H9 (cell line): ENCODE results near the gene PRKRA. TPM values are rescaled to one million over a fixed set of nuclear protein-coding genes. Genes with fewer than 3 reads are reported as not detected.

Source experiments
- DNase-seq: peaks from one replicate; pipeline ENCODE4 v3.0.0-alpha.2; 2017
- H2AFZ ChIP-seq: one replicate; pipeline ENCODE4 v1.6.1; 2013; ENCODE audit warnings: mild to moderate bottlenecking, low read length, control low read depth, moderate library complexity
- H2AK5ac ChIP-seq: 2 replicates; pipeline ENCODE4 v1.6.1; 2013; ENCODE audit warnings: low read length, control low read depth, mixed read lengths; ENCODE audit not compliant: insufficient read length
- H2BK120ac ChIP-seq: one replicate; pipeline ENCODE4 v1.6.1; 2013; ENCODE audit warnings: low read depth, mild to moderate bottlenecking, low read length, control low read depth, inconsistent platforms; ENCODE audit not compliant: poor library complexity, severe bottlenecking
- H2BK12ac ChIP-seq: 2 replicates; pipeline ENCODE4 v1.6.1; 2013; ENCODE audit warnings: low read length, control low read depth, mixed read lengths, low read depth; ENCODE audit not compliant: insufficient read length
- H2BK15ac ChIP-seq: 2 replicates; pipeline ENCODE4 v1.6.1; 2013; ENCODE audit warnings: low read depth, low read length, control low read depth
- H2BK20ac ChIP-seq: one replicate; pipeline ENCODE4 v1.6.1; 2013; ENCODE audit warnings: low read depth, mild to moderate bottlenecking, low read length, control low read depth, inconsistent platforms; ENCODE audit not compliant: poor library complexity, severe bottlenecking
- H2BK5ac ChIP-seq: 2 replicates; pipeline ENCODE4 v1.6.1; 2013; ENCODE audit warnings: low read length, control low read depth, mixed read lengths; ENCODE audit not compliant: insufficient read length
- H3K14ac ChIP-seq: 2 replicates; pipeline ENCODE4 v1.6.1; 2013; ENCODE audit warnings: low read length, control low read depth; ENCODE audit not compliant: insufficient read depth
- H3K18ac ChIP-seq: 2 replicates; pipeline ENCODE4 v1.6.1; 2013; ENCODE audit warnings: low read depth, mild to moderate bottlenecking, mixed read lengths, low read length, control low read depth; ENCODE audit not compliant: insufficient read length
- H3K23ac ChIP-seq: 2 replicates; pipeline ENCODE4 v1.6.1; 2013; ENCODE audit warnings: low read length, control low read depth, mixed read lengths, low read depth; ENCODE audit not compliant: insufficient read length
- H3K23me2 ChIP-seq: 2 replicates; pipeline ENCODE4 v1.6.1; 2013; ENCODE audit warnings: low read depth, mild to moderate bottlenecking, mixed read lengths, low read length, control low read depth; ENCODE audit not compliant: insufficient read length, poor library complexity, severe bottlenecking
- H3K27ac ChIP-seq: 2 replicates; pipeline ENCODE4 v1.5.1; 2013; ENCODE audit warnings: low read length, control low read depth, mixed read lengths, low read depth; ENCODE audit not compliant: insufficient read length
- H3K27me3 ChIP-seq: 2 replicates; pipeline ENCODE4 v1.6.1; 2013; ENCODE audit warnings: low read length, control low read depth, inconsistent platforms; ENCODE audit not compliant: insufficient read depth
- H3K4ac ChIP-seq: 2 replicates; pipeline ENCODE4 v1.6.1; 2013; ENCODE audit warnings: low read depth, mild to moderate bottlenecking, control low read depth, inconsistent platforms, low read length, moderate library complexity
- H3K4me1 ChIP-seq: 2 replicates; pipeline ENCODE4 v1.6.1; 2013; ENCODE audit warnings: low read length, control low read depth, inconsistent platforms; ENCODE audit not compliant: insufficient read depth
- H3K4me2 ChIP-seq: 2 replicates; pipeline ENCODE4 v1.6.1; 2013; ENCODE audit warnings: low read length, control low read depth, mixed read lengths; ENCODE audit not compliant: insufficient read length, insufficient read depth
- H3K56ac ChIP-seq: 2 replicates; pipeline ENCODE4 v1.6.1; 2013; ENCODE audit warnings: low read depth, mild to moderate bottlenecking, mixed read lengths, low read length, control low read depth; ENCODE audit not compliant: insufficient read length
- H3K79me1 ChIP-seq: 2 replicates; pipeline ENCODE4 v1.6.1; 2013; ENCODE audit warnings: low read depth, mild to moderate bottlenecking, moderate library complexity, low read length, control low read depth, inconsistent platforms; ENCODE audit not compliant: insufficient read depth, poor library complexity, severe bottlenecking
- H3K79me2 ChIP-seq: 2 replicates; pipeline ENCODE4 v1.6.1; 2013; ENCODE audit warnings: low read length, control low read depth, inconsistent platforms; ENCODE audit not compliant: insufficient read depth
- H3K9ac ChIP-seq: 2 replicates; pipeline ENCODE4 v1.6.1; 2013; ENCODE audit warnings: low read length, control low read depth, mixed read lengths; ENCODE audit not compliant: insufficient read length; ENCODE audit errors: extremely low read depth
- H3K9me3 ChIP-seq: one replicate; pipeline ENCODE4 v1.6.1; 2013; ENCODE audit warnings: low read depth, low read length, inconsistent platforms; ENCODE audit not compliant: control insufficient read depth
- H3T11ph ChIP-seq: one replicate; pipeline ENCODE4 v1.6.1; 2013; ENCODE audit warnings: mild to moderate bottlenecking, low read length, control low read depth, inconsistent platforms
- H4K20me1 ChIP-seq: one replicate; pipeline ENCODE4 v1.6.1; 2013; ENCODE audit not compliant: control insufficient read depth, insufficient read length, insufficient read depth
- H4K5ac ChIP-seq: 2 replicates; pipeline ENCODE4 v1.6.1; 2013; ENCODE audit warnings: low read depth, mild to moderate bottlenecking, mixed read lengths, low read length, control low read depth; ENCODE audit not compliant: insufficient read length
- H4K8ac ChIP-seq: replicated peaks from 2 replicates; pipeline ENCODE4 v1.6.1; 2013; ENCODE audit warnings: low read length, control low read depth, mixed read lengths, low read depth; ENCODE audit not compliant: insufficient read length
- H4K91ac ChIP-seq: 2 replicates; pipeline ENCODE4 v1.6.1; 2013; ENCODE audit warnings: low read depth, mild to moderate bottlenecking, moderate library complexity, mixed read lengths, low read length, control low read depth; ENCODE audit not compliant: insufficient read length
- H3K27ac Mint-ChIP-seq, 3 experiments: 2 replicates in 2 of 3; 3 replicates in 1 of 3; pipeline ENCODE4 v1.8.0; 2020 to 2021; ENCODE audit warnings: mixed read lengths in 3 of 3, mild to moderate bottlenecking in 1 of 3, moderate library complexity in 1 of 3
- H3K27me3 Mint-ChIP-seq: 2 replicates; pipeline ENCODE4 v1.8.0; 2021; ENCODE audit warnings: low read depth, mild to moderate bottlenecking, moderate library complexity, mixed read lengths
- H3K36me3 Mint-ChIP-seq, 3 experiments: 2 replicates in 2 of 3; 3 replicates in 1 of 3; pipeline ENCODE4 v1.8.0; 2020 to 2021; ENCODE audit warnings: low read depth in 3 of 3, mixed read lengths in 3 of 3; ENCODE audit not compliant: insufficient read depth in 1 of 3
- H3K4me1 Mint-ChIP-seq, 2 experiments: 2 replicates each; pipeline ENCODE4 v1.8.0; 2020; ENCODE audit warnings: mixed read lengths in 2 of 2
- H3K4me3 Mint-ChIP-seq, 2 experiments: 2 replicates in 1 of 2; 3 replicates in 1 of 2; pipeline ENCODE4 v1.8.0; 2020 to 2021; ENCODE audit warnings: mild to moderate bottlenecking in 2 of 2, mixed read lengths in 2 of 2, moderate library complexity in 1 of 2
- H3K9me3 Mint-ChIP-seq, 2 experiments: 2 replicates in 1 of 2; 3 replicates in 1 of 2; pipeline ENCODE4 v1.8.0; 2020; ENCODE audit warnings: mild to moderate bottlenecking in 2 of 2, mixed read lengths in 2 of 2, moderate library complexity in 1 of 2
- WGBS: extraction: QIAGEN DNeasy Blood & Tissue Kit; methylation state at CpG from one replicate; pipeline ENCODE4 v1.1.7; 2013; ENCODE audit warnings: missing lambda C conversion rate, low lambda C conversion rate, mixed read lengths; ENCODE audit not compliant: insufficient read length; ENCODE audit errors: extremely low coverage; 5-methylcytosine and 5-hydroxymethylcytosine counted together
- total RNA-seq: library from RNA; stranded (reverse); gene quantifications from 2 replicates; pipeline ENCODE4 v1.2.1, GENCODE V29; 2021
- TF ChIP-seq, protein P1 (sequence below): fragments of 200-600 bp; sonication (generic); conservative IDR thresholded peaks from 3 replicates; pipeline ENCODE4 v1.8.0; 2021; ENCODE audit warnings: antibody characterized with exemption, mild to moderate bottlenecking

The PRKRA gene
- total RNA-seq, 1 experiment from 2014 or later = 61.5 TPM

DNA sequence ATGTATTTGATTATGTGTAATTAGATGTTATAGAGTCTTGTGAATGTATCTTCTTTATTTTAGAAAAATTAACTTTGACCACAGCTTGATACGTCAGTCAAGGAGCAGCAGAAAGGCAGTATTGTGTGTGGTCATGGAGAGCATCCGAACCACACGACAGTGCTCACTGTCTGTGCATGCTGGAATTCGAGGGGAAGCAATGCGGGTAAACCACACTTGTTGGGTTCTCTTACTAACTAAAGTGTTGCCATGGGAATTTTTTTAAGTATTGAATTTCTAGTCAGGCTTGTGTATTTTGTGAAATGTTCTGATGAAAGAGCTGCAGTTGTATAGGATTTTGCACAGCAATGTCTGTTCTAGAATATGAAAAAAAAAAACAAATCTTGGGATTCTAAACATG is 5.0 kb upstream of the PRKRA start:
- no peak overlapping the region for H3K56ac ChIP-seq
- Mint-ChIP-seq H3K27me3 (no peaks in the 10 kb centered on the region), H3K4me3 (no peak overlapping the region), H3K9me3 (no peaks in the 10 kb centered on the region), H3K36me3 (no peaks in the 10 kb centered on the region), H3K27ac (no peak overlapping the region), H3K4me1 (peaks cover 12 to 17% of the 10 kb centered on the region in 2 experiments)
- no peak overlapping the region for H3K4me2 ChIP-seq
- H3K23me2 ChIP-seq = peaks cover 3% of the 10 kb centered on the region
- H3K9me3 ChIP-seq = no peaks in the 10 kb centered on the region
- no peak overlapping the region for H3K4ac ChIP-seq
- H3T11ph ChIP-seq = no peak overlapping the region
- H4K20me1 ChIP-seq = no peaks in the 10 kb centered on the region
- no peak overlapping the region for H2BK12ac ChIP-seq
- no peak overlapping the region for H4K91ac ChIP-seq
- no peak overlapping the region for H2BK5ac ChIP-seq
- H3K27me3 ChIP-seq = no peaks in the 10 kb centered on the region
- H3K79me1 ChIP-seq = no peaks in the 10 kb centered on the region
- H3K4me1 ChIP-seq = no peaks in the 10 kb centered on the region
- H3K9ac ChIP-seq = no peak overlapping the region
- no peak overlapping the region for H2AK5ac ChIP-seq
- DNase-seq = no peak
- TF ChIP-seq, protein P1, sequence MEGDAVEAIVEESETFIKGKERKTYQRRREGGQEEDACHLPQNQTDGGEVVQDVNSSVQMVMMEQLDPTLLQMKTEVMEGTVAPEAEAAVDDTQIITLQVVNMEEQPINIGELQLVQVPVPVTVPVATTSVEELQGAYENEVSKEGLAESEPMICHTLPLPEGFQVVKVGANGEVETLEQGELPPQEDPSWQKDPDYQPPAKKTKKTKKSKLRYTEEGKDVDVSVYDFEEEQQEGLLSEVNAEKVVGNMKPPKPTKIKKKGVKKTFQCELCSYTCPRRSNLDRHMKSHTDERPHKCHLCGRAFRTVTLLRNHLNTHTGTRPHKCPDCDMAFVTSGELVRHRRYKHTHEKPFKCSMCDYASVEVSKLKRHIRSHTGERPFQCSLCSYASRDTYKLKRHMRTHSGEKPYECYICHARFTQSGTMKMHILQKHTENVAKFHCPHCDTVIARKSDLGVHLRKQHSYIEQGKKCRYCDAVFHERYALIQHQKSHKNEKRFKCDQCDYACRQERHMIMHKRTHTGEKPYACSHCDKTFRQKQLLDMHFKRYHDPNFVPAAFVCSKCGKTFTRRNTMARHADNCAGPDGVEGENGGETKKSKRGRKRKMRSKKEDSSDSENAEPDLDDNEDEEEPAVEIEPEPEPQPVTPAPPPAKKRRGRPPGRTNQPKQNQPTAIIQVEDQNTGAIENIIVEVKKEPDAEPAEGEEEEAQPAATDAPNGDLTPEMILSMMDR = no peak
- H3K79me2 ChIP-seq = no peaks in the 10 kb centered on the region
- H2AFZ ChIP-seq = no peak overlapping the region
- no peak overlapping the region for H2BK15ac ChIP-seq
- H2BK120ac ChIP-seq = no peak overlapping the region
- no CpG with 5 or more reads among the region's 5 CpGs for WGBS
- H3K23ac ChIP-seq = no peak overlapping the region
- no peak overlapping the region for H4K8ac ChIP-seq
- no peak overlapping the region for H3K14ac ChIP-seq
- H3K18ac ChIP-seq = no peak overlapping the region
- no peak overlapping the region for H4K5ac ChIP-seq
- H3K27ac ChIP-seq = no peak overlapping the region
- no peak overlapping the region for H2BK20ac ChIP-seq
